Stomach (tissue), 9 donors: Measurements from ENCODE around the gene FCF1. TPM values are rescaled to one million over a fixed set of nuclear protein-coding genes. Genes with fewer than 3 reads are reported as not detected.

ENCODE experiments used
- DNase-seq, 2 donors: peaks; one replicate each; pipeline versions ENCODE4 v3.0.0 to v3.0.0-alpha.2; 2013 to 2019
- H3K27ac ChIP-seq, 5 donors: fragments of 200-600 bp in 4 of 5; sonication (generic) in 4 of 5; one replicate each; pipeline ENCODE4 v1.5.1; 2013 to 2019; ENCODE audit warnings: mild to moderate bottlenecking in 1 of 5, moderate library complexity in 1 of 5
- H3K27me3 ChIP-seq, 3 donors: fragments of 200-600 bp; sonication (generic); one replicate each; pipeline ENCODE4 v1.5.1; 2017 to 2019; ENCODE audit warnings: mixed run types in 1 of 3
- H3K36me3 ChIP-seq, 4 donors: fragments of 200-600 bp; sonication (generic); 1 replicate in 3 of 4; 2 replicates in 1 of 4; pipeline ENCODE4 v1.5.1; 2016 to 2019
- H3K4me1 ChIP-seq, 4 donors: fragments of 200-600 bp; sonication (generic); one replicate each; pipeline ENCODE4 v1.5.1; 2016 to 2019
- H3K4me3 ChIP-seq, 4 donors: fragments of 200-600 bp; sonication (generic) in 3 of 4; one replicate each; pipeline ENCODE4 v1.5.1; 2016 to 2019; ENCODE audit warnings: mild to moderate bottlenecking in 1 of 4
- H3K9me3 ChIP-seq, 4 donors: fragments of 200-600 bp; sonication (generic); one replicate each; pipeline ENCODE4 v1.5.1; 2016 to 2019
- EP300 ChIP-seq: sonication (generic); formaldehyde crosslinking; IDR thresholded peaks from one replicate; pipeline ENCODE4 v1.6.1; 2017; ENCODE audit warnings: antibody characterized with exemption
- POLR2A ChIP-seq, 4 donors: fragments of 450-650 bp; IDR thresholded peaks; one replicate each; pipeline ENCODE4 v1.6.1; 2016; ENCODE audit warnings: antibody characterized with exemption in 4 of 4, control low read depth in 2 of 4, mild to moderate bottlenecking in 1 of 4, moderate library complexity in 1 of 4
- POLR2AphosphoS5 ChIP-seq, 3 donors: sonication (generic); formaldehyde crosslinking; IDR thresholded peaks; one replicate each; pipeline ENCODE4 v1.6.1; 2016; ENCODE audit warnings: antibody characterized with exemption in 3 of 3
- WGBS, 5 donors: extraction: QIAGEN DNeasy Blood & Tissue Kit in 3 of 5; methylation state at CpG; one replicate each; pipeline versions ENCODE4 v1.1.5 to v1.1.7; 2013 to 2018; 5-methylcytosine and 5-hydroxymethylcytosine counted together
- intact Hi-C: fragments of 100-400 bp; cut with DNase I; formaldehyde crosslinking; loops from one replicate; pipeline ENCODE4 v1.15.1; 2023; ENCODE audit warnings: low total_unique reads
- polyA plus RNA-seq, 3 donors: library from polyadenylated mRNA; stranded (reverse); fragments of 200-250 nt; gene quantifications; one replicate each; pipeline ENCODE4 v1.2.3, GENCODE V29; 2013
- total RNA-seq, 5 donors: library from RNA; depleted of rRNA; stranded (reverse); fragments of >200 nt; gene quantifications; one replicate each; pipeline versions ENCODE4 v1.1.0 to v1.2.3, GENCODE V29; 2014 to 2016
- TF ChIP-seq, protein P1 (sequence below), 7 experiments: fragments of 450-650 bp in 4 of 7; fragments of 200-600 bp in 3 of 7; sonication (generic) in 3 of 7; IDR thresholded peaks; one replicate each; pipeline ENCODE4 v1.5.1; 2016 to 2019; ENCODE audit warnings: antibody characterized with exemption in 7 of 7, control low read depth in 2 of 7, mild to moderate bottlenecking in 1 of 7
- donor health status: healthy with polysubstance abuse.
- donor health status: Bipolar disorder and iron deficiency.
- donor health status: healthy.

The FCF1 gene
- total and polyA plus RNA-seq, 8 donors: 0.58 to 41.1 (median 16.0) TPM

DNA sequence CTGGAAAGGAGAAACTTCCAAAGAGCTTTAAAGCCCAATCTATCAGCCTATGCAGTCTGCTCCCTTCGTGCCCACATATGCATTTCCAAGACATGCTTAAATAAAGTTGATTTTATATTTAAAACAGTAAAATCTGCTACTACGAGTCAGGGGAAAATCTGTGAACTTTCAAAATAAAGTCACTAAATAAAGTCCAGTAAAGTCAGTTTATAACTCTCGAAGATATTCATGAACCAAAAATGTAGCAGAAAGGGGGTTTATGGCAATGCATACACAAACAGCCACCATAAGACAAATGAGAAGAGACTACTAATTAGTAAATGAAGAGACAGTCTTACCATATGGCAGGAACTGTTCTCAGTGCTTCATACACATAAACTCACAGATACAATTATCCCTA is 19.8 kb upstream of the FCF1 start:
- Histone ChIP-seq H3K9me3 (no peaks in the 10 kb centered on the region), H3K27me3 (no peaks in the 10 kb centered on the region), H3K4me1 (peaks cover 0 to 14% (median 4%) of the 10 kb centered on the region in 4 donors), H3K27ac (no peak overlapping the region), H3K4me3 (no peak overlapping the region), H3K36me3 (peaks cover 5 to 57% (median 50%) of the 10 kb centered on the region in 4 donors)
- intact Hi-C loops: no loop called here
- 92 to 97% (median 95%) methylated on average over 3 of the region's 3 CpGs for WGBS, 5 donors
- TF ChIP-seq EP300 (no peak), POLR2AphosphoS5 (IDR thresholded peaks at IDR 0.05) (no peak), POLR2A (IDR thresholded peaks at IDR 0.05) (no peak)
- TF ChIP-seq, protein P1, sequence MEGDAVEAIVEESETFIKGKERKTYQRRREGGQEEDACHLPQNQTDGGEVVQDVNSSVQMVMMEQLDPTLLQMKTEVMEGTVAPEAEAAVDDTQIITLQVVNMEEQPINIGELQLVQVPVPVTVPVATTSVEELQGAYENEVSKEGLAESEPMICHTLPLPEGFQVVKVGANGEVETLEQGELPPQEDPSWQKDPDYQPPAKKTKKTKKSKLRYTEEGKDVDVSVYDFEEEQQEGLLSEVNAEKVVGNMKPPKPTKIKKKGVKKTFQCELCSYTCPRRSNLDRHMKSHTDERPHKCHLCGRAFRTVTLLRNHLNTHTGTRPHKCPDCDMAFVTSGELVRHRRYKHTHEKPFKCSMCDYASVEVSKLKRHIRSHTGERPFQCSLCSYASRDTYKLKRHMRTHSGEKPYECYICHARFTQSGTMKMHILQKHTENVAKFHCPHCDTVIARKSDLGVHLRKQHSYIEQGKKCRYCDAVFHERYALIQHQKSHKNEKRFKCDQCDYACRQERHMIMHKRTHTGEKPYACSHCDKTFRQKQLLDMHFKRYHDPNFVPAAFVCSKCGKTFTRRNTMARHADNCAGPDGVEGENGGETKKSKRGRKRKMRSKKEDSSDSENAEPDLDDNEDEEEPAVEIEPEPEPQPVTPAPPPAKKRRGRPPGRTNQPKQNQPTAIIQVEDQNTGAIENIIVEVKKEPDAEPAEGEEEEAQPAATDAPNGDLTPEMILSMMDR (IDR thresholded peaks at IDR 0.05): no peak
- no peak for DNase-seq

DNA sequence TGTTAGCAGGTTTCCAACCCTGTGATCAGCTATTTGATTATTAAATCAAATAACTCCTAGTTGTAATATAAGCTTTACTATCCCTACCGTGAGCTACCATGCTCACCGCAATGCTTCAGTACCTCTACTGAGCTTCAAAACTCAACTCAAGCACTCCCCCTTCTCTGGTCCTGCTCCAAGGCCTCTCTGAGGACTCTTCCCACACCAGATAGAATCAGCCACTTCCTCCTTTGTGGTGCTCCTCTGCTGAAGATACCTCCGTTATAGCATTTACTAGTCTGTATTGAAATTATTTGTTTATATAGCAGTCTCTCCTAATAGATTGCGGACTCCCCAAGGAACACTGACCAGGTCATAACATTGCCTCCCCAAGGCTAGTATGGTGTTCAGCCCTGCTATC is 17.5 kb upstream of the FCF1 start:
- DNase-seq: no peak
- no peaks in the 10 kb centered on the region for H3K27me3 ChIP-seq
- 87 to 95% (median 89%) methylated on average over 4 of the region's 4 CpGs for WGBS, 5 donors
- TF ChIP-seq POLR2AphosphoS5 (IDR thresholded peaks at IDR 0.05) (no peak), EP300 (no peak), POLR2A (IDR thresholded peaks at IDR 0.05) (no peak)
- TF ChIP-seq, protein P1 (IDR thresholded peaks at IDR 0.05): no peak
- H3K4me1 ChIP-seq: peaks cover 0 to 14% (median 4%) of the 10 kb centered on the region in 4 donors
- H3K9me3 ChIP-seq: no peaks in the 10 kb centered on the region
- peaks cover 5 to 36% (median 31%) of the 10 kb centered on the region in 4 donors for H3K36me3 ChIP-seq
- no peak overlapping the region for H3K4me3 ChIP-seq
- intact Hi-C loops: no loop called here
- H3K27ac ChIP-seq: no peak overlapping the region

DNA sequence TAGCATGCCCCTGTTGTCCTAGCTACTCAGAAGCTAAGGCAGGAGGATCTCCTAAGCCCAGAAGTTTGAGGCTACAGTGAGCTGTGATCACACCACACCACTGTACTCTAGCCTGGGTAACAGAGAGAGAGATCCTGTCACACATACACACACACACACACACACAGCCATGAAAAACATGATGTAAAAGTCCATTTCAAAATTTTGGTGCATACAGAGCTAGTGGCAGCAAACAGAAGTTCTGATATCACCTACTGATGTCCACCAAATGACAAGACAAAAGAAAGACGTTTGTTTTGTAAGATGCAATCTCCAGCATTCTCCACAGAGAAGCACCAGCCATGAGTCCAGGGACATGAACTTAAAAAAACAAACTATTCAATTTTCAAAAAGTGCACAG is 15.9 kb upstream of the FCF1 start:
- Histone ChIP-seq H3K9me3 (peaks cover 0 to under 1% (median 0%) of the 10 kb centered on the region in 4 donors), H3K36me3 (peaks cover 5 to 20% (median 16%) of the 10 kb centered on the region in 4 donors), H3K27ac (no peak overlapping the region), H3K4me1 (peaks cover 0 to 7% (median 3%) of the 10 kb centered on the region in 4 donors), H3K27me3 (no peaks in the 10 kb centered on the region), H3K4me3 (no peak overlapping the region)
- no peak for DNase-seq
- TF ChIP-seq POLR2A (IDR thresholded peaks at IDR 0.05) (no peak), POLR2AphosphoS5 (IDR thresholded peaks at IDR 0.05) (no peak), EP300 (no peak)
- TF ChIP-seq, protein P1 (IDR thresholded peaks at IDR 0.05): no peak
- intact Hi-C loops: no loop called here
- WGBS, 5 donors: 71 to 91% (median 82%) methylated on average over 1 of the region's 1 CpG

DNA sequence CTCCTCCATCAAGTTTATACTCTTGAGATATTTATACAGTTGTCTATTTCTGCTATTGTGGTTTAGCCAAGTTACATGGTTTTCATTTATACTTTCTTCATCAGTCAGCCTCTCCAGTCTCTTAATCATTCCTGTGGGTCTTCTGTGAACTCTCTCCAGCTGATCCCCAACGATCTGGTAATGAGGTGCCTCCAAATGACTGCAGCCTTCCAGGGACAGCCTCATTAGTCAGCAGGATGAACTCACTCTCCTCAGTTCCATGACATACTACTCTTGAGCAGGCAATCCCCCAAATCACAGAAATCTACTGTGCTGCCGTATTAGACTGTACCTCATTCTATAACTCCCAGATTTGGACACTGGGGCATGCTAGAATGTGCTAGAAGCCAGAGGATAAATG is 15.4 kb upstream of the FCF1 start:
- DNase-seq: no peak
- Histone ChIP-seq H3K9me3 (peaks cover 0 to 5% (median 4%) of the 10 kb centered on the region in 4 donors), H3K27ac (no peak overlapping the region), H3K4me1 (peaks cover 0 to 2% (median under 1%) of the 10 kb centered on the region in 4 donors), H3K36me3 (peaks cover 5 to 21% (median 16%) of the 10 kb centered on the region in 4 donors), H3K27me3 (no peaks in the 10 kb centered on the region), H3K4me3 (no peak overlapping the region)
- whole genome bisulfite sequencing, 5 donors: 75 to 92% (median 84%) methylated on average over 2 of the region's 2 CpGs
- intact Hi-C loops: no loop called here
- TF ChIP-seq EP300 (no peak), POLR2A (IDR thresholded peaks at IDR 0.05) (no peak), POLR2AphosphoS5 (IDR thresholded peaks at IDR 0.05) (no peak)
- TF ChIP-seq, protein P1 (IDR thresholded peaks at IDR 0.05): no peak
